AG09319 (cell line): ENCODE data around the gene HERC6.
A peak's percentile ranks its signal among the peaks of the same experiment; 100 is the strongest.
"Not testable (repeated sequence)": the region's sequence is repeated elsewhere in the genome, so short reads cannot be mapped to it uniquely, and the experiment has no call there.

Experiments
- DNase-seq: peaks from one replicate; pipeline ENCODE4 v3.0.0-alpha.2; 2010; ENCODE audit warnings: low read depth; ENCODE audit errors: extremely low read depth
- TF ChIP-seq, protein P1 (sequence below): IDR thresholded peaks from 2 replicates; pipeline ENCODE4 v1.5.1; 2011; ENCODE audit warnings: low read depth, mild to moderate bottlenecking, inconsistent platforms, low read length, moderate library complexity

Gene HERC6

DNA sequence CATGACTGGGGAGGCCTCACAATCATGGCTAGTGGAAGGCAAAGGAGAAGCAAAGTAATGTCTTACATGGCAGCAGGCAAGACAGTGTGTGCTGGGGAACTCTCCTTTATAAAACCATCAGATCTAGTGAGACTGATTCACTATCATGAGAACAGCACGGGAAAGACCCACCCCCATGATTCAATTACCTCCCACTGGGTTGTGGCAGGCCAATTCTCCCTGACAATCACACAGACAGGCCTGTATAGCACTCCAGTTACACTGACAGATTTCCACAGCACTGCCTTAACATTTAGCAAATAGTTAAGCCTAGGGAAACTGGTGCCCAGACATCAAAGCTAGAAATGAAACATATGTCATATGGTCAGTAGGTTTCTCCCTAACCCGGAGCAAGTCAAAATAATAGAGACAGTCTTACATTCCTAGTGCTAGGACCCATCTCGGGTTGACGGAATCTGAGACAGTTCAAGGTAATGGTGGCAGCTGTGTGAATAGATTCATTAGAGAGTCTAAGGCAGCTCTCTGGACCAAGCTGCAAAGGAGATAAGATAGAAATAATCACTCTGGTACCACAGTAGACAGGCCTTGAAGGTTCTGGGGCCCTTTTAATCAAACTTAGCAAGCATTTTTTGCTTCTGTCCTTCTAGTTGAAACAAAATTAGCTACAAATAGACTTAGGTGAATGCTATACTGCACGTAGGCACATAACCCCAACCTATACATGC lies 68.9 kb downstream of the HERC6 start:
- TF ChIP-seq, protein P1, sequence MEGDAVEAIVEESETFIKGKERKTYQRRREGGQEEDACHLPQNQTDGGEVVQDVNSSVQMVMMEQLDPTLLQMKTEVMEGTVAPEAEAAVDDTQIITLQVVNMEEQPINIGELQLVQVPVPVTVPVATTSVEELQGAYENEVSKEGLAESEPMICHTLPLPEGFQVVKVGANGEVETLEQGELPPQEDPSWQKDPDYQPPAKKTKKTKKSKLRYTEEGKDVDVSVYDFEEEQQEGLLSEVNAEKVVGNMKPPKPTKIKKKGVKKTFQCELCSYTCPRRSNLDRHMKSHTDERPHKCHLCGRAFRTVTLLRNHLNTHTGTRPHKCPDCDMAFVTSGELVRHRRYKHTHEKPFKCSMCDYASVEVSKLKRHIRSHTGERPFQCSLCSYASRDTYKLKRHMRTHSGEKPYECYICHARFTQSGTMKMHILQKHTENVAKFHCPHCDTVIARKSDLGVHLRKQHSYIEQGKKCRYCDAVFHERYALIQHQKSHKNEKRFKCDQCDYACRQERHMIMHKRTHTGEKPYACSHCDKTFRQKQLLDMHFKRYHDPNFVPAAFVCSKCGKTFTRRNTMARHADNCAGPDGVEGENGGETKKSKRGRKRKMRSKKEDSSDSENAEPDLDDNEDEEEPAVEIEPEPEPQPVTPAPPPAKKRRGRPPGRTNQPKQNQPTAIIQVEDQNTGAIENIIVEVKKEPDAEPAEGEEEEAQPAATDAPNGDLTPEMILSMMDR: no peak
- DNase-seq: no peak

DNA sequence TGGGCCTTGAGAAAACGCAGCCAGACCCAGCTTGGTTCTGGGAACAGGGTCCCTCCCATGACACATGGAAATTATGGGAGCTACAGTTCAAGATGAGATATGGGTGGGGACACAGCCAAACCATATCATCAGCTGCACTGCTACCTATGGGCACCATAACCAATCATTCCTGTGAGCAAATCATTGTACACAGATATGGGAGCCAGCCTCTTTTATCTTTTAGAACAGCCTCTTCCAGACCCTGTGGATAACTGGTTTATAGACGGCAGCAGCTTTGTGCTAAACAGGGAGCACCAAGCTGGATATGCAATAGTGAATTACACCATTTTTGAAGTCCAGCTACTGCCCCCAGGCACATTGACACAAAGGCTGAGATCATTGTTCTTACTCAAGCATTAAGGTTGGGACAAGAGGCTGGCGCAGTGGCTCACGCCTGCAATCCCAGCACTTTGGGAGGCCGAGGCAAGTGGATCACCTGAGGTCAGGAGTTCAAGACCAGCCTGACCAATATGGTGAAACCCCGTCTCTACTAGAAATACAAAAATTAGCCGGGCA lies 69.6 kb downstream of the HERC6 start:
- DNase-seq: not testable (repeated sequence)

DNA sequence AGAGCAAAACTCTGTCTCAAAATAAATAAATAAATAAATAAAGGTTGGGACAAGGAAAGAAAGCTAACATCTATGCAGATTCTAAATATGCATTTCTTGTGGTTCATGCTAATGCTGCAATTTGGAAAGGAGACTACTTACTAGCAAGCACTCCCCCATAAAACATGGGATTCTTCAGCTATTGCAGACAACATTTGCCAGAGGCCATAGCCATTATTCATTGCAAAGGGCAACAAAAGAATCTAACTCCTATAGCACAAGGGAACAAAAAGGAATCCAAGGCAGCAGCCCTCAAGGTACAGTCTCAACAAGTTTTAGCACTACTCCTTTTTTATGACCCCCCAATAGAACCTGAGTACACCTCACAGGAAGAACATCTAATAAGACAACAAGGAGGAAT lies 70.2 kb downstream of the HERC6 start:
- no peak for DNase-seq
- TF ChIP-seq, protein P1: no peak

DNA sequence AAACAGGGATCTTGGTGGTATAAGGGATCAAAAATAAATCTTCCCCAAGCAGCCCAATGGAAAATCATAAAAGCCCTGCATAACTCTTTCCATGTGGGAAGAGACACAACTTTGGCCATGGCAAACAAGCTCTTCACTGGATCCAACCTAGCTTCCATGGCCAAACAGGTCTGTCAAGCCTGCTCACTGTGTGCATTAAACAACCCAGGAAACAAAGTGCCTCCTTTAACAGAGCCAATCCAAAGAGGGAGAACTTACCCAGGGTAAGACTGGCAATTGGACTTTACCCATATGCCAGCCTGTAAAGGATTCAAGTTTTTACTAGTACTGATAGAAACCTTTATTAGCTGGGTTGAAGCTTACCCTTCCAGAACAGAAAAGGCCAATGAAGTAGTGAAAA lies 70.6 kb downstream of the HERC6 start:
- TF ChIP-seq, protein P1: no peak

DNA sequence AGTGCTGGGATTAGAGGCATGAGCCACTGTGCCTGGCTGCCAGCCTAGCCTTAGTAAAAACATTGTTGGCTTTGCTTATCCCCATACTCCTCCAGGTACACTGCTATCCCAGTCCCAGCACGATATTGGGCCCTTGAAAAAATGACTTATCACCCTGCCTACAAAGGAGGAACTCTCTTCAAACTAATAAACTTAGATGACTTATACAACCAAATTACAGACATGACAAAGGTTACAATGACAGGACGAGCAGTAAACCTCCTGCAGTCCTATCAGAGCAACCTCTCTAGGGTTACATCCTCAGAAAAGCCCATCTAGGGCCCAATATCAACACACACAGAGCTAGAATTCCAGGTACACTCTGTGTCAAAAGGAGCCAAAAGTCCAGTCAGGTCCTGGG lies 72.6 kb downstream of the HERC6 start:
- DNase-seq: no peak
- TF ChIP-seq, protein P1: no peak

More for the DNA sequence above, 70.6 kb downstream of the HERC6 start:
- DNase-seq: no peak

DNA sequence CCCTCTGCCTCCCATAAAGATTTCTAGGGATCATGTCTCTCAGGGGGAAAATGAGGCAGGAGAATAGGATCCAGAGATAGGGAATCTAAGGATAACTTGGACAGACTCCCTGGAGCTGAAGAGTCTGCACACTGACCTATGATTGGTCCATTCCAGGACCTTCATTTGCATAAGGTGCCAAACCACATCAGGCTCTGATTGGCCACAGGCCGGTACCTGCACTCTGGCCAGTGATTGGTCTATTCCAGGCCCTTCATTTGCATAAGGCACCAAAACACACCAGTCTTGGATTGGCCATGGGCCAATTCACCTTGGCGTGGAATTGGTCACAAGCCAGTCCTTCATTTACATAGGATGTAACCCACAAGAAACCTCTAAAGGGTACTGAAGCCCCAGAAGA lies 74.3 kb downstream of the HERC6 start:
- no peak for DNase-seq
- TF ChIP-seq, protein P1: no peak

DNA sequence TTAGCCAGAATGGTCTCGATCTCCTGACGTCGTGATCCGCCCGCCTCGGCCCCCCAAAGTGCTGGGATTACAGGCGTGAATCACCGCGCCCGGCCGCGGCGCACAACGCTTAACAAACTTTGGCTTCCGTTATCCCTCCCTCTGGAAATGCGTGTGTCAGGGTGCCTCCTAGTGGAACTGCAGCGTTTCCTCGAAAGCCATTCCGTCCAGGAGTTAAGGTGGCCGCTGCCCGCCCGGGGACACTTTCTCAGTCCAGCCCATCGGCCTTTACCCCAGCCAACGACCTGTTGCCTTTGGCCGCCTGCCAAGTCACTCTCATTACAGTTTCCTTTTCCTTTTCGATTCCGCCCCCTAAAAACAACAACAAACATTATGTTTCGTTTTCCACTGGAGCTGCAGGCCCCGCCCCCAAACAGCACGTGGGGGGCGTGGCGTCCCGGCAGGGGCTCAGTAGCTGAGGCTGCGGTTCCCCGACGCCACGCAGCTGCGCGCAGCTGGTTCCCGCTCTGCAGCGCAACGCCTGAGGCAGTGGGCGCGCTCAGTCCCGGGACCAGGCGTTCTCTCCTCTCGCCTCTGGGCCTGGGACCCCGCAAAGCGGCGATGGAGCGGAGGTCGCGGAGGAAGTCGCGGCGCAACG lies 78.1 kb downstream of the HERC6 start, which contains the start of gene HERC5:
Gene HERC5 (plus strand): TSS at position 450 of the 637 bp plus-strand sequence. CDS start 151 bp downstream, at position 601.
- DNase-seq: peak; percentile 55
- TF ChIP-seq, protein P1: peak; percentile 75
